Central memory CD8-positive, alpha-beta T cell (primary cell): ENCODE measurements around the gene PIGH.
A peak's percentile ranks its signal among the peaks of the same experiment; 100 is the strongest.

Experiments
- ATAC-seq: fragments of 150-1000 bp; cut with Tn5 transposase; replicated peaks from 2 replicates; pipeline ENCODE4 v1.10.0; 2022; ENCODE audit warnings: mild to moderate bottlenecking, moderate FRiP score, moderate number of reproducible peaks; ENCODE audit not compliant: poor library complexity, severe bottlenecking; ENCODE audit errors: extremely low read depth
- DNase-seq, 2 donors: peaks; one replicate each; pipeline ENCODE4 v3.0.0; 2021; ENCODE audit warnings: low spot score in 2 of 2
- H3K27ac Mint-ChIP-seq: one replicate; pipeline ENCODE4 v1.8.0; 2022; ENCODE audit warnings: low read depth, mild to moderate bottlenecking, moderate library complexity, mixed read lengths
- H3K27me3 Mint-ChIP-seq: one replicate; pipeline ENCODE4 v1.8.0; 2022; ENCODE audit warnings: mixed read lengths
- H3K36me3 Mint-ChIP-seq: one replicate; pipeline ENCODE4 v1.8.0; 2022; ENCODE audit warnings: mild to moderate bottlenecking, moderate library complexity, mixed read lengths; ENCODE audit not compliant: insufficient read depth
- H3K4me1 Mint-ChIP-seq: one replicate; pipeline ENCODE4 v1.8.0; 2022; ENCODE audit warnings: mixed read lengths
- H3K4me3 Mint-ChIP-seq: one replicate; pipeline ENCODE4 v1.8.0; 2022; ENCODE audit warnings: mild to moderate bottlenecking, moderate library complexity, mixed read lengths
- H3K9me3 Mint-ChIP-seq: one replicate; pipeline ENCODE4 v1.8.0; 2022; ENCODE audit warnings: mixed read lengths

Gene PIGH

DNA sequence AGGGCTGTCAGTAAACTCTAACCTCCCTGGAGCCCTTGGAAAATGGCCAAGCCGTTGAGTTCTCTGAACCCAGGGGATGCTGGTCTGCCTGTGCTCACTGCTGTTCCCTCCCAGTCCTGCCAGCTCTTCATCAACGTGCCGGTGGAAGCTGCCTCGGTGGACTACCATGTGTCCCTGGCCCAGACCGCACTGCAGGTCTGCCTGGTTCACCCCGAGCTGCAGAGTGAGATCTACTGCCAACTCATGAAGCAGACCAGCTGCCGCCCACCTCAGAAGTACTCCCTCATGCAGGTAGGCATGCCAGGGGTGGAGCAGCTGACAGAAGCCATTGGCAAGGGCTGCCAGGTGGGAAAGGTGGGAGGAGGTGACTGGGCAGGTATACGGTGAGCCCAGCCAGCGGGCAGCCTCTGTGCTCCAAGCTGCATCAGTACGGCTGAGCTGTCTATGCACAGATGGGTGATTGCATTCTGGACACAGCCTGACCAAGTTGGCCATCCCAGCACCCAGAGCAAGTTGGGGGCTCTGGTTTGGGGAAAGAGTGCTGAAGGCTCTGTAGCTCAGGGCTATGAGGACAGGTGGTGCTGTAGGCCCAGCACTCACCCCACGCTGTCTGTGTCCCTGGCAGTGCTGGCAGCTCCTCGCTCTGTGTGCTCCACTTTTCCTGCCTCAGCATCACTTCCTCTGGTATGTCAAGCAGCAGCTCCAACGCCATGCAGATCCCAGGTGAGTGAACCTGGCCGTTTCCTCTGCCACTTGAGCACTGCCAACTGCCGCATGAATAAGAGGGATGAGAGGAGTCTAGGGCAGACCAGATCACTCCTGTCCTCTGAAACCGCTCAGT lies 21.9 kb downstream of the PIGH start:
- Mint-ChIP-seq H3K27ac (no peak overlapping the region), H3K4me1 (no peaks in the 10 kb centered on the region), H3K9me3 (no peaks in the 10 kb centered on the region), H3K27me3 (no peaks in the 10 kb centered on the region), H3K36me3 (peaks cover 4% of the 10 kb centered on the region), H3K4me3 (no peak overlapping the region)
- ATAC-seq: no peak
- no peak for DNase-seq

DNA sequence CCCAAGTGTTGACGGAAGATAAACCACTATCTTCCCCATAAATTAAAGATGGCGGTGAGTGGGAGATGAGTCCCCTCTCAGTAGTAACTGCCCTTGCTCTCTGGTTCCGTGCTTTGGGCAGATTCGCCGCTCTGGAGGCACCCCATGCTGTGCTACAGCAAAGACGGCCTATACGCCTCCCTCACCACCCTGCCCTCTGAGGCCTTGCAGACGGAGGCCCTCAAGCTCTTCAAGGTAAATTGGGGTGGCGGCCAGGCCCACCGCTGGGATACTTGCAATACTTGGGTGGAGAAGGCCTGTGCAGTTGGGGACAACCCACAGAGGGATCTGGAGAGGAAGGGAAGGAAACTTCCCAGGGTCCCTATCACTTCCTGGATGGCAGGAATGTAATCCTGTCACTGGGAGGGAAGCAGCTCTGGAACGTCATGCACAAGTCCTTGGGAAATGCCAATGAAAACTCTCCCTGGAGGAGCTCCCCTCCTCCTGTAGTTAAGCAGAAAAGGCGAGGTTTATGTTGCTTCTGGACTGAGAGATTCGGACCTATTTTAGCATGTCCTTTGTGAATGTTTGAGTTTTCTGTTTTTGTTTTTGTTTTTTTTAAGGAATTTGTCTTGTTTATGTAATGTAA lies 22.8 kb downstream of the PIGH start:
- H3K36me3 Mint-ChIP-seq: peaks cover 4% of the 10 kb centered on the region
- DNase-seq (no peak), ATAC-seq (no peak)
- H3K4me3 Mint-ChIP-seq: no peak overlapping the region
- no peak overlapping the region for H3K27ac Mint-ChIP-seq
- H3K4me1 Mint-ChIP-seq: no peaks in the 10 kb centered on the region
- no peaks in the 10 kb centered on the region for H3K9me3 Mint-ChIP-seq
- H3K27me3 Mint-ChIP-seq: no peaks in the 10 kb centered on the region

DNA sequence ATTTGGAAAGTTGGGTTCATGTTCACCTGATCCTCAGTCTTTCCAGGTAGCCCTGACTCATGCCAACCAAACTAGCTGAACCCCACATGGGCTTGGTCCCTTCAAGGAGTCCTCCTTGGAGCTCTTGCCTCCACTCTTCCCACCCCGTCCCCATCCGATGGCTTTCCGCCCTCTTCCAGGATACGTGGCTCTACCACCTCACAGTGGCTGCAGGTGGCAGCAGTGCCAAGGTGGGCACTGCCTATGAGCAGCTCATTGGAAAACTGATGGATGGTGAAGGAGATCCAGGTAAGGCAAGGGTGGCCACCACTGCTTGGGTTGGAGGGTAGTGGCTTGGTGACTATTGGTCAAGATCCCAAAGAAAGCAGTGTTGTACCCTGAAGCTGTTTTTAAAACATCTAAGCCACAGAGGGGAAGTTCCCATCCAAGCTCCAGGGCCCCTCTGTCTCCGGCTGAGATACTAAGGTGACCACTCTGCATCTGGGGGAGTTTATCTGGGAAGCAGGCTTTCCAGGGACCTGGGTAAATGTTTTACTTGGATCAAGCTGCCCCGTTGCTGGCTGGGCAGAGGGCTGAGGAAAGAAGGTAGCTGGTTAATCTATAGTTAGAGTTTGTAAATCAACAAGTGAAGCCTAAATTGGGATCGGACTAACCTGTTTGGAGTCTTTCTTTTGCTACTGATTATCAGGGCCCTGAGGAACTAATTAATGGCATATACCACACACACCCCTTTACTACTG lies 23.7 kb downstream of the PIGH start:
- no peak overlapping the region for H3K27ac Mint-ChIP-seq
- no peaks in the 10 kb centered on the region for H3K27me3 Mint-ChIP-seq
- no peaks in the 10 kb centered on the region for H3K9me3 Mint-ChIP-seq
- DNase-seq (no peak), ATAC-seq (no peak)
- peaks cover 2% of the 10 kb centered on the region for H3K4me1 Mint-ChIP-seq
- peaks cover 4% of the 10 kb centered on the region for H3K36me3 Mint-ChIP-seq
- H3K4me3 Mint-ChIP-seq: no peak overlapping the region

DNA sequence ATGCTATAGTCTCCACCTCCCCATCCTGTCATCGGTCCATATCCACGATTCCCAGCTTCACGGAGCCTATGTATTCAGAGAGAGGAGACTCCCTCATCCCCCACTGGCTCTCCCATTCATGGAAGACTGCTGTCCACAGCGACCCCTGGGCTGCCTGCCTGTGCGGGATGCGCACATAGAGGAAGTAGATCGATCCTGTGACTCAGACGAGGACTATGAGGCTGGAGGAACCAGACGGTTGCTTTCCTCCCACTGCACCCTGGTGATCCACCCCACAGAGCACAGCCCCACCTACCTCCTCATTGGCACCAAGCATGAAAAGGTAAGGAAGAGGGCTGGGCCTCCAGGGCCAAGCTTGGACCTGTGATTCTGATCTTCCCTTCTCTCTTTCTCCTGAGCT lies 24.4 kb downstream of the PIGH start:
- H3K4me1 Mint-ChIP-seq: peaks cover 7% of the 10 kb centered on the region

DNA sequence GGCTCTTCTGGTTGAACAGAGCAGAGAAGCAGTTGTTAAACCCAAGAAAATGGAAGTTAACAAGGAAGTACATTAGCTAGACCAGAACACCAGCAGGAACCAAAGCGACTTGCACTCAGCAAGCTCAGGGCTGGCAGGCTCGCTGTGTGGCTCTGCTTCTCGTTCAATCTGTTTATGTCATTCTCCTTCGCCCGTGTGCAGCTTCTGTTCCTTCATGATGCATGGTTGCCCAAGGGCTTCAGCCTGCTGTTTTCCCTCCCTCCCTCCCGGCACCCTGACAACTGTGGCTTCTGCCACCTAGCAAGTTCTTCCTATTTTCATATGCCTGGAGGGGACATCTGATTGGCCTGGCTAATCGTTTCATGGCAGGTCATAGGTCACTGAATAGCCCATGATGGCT lies 25.3 kb downstream of the PIGH start:
- ATAC-seq: no peak
- H3K27me3 Mint-ChIP-seq: no peaks in the 10 kb centered on the region
- no peaks in the 10 kb centered on the region for H3K9me3 Mint-ChIP-seq
- H3K4me1 Mint-ChIP-seq: peaks cover 7% of the 10 kb centered on the region
- no peak overlapping the region for H3K4me3 Mint-ChIP-seq
- no peak for DNase-seq
- H3K27ac Mint-ChIP-seq: no peak overlapping the region
- peaks cover 2% of the 10 kb centered on the region for H3K36me3 Mint-ChIP-seq

More for the DNA sequence above, 24.4 kb downstream of the PIGH start:
- Mint-ChIP-seq H3K27ac (no peak overlapping the region), H3K36me3 (peaks cover 3% of the 10 kb centered on the region), H3K27me3 (no peaks in the 10 kb centered on the region), H3K4me3 (no peak overlapping the region), H3K9me3 (no peaks in the 10 kb centered on the region)
- DNase-seq (no peak), ATAC-seq (no peak)

DNA sequence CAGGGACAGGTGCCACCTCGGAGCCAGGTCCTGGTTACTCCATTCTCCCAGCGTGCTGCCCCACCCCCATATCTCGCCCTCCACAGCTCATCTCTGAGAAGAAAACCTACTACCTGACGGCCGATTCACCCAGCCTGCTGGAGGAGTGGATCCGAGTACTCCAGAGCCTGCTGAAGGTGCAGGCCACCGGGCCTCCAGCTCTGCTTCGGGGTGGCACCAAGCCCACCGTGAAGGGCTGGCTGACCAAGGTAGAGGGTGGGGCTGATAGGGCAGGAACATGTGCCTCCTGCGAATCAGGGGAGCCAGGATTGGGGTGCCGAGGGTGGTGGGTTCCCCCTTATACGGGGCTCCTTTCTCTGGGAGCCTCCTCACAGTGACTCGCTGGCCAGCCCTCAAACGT lies 25.9 kb downstream of the PIGH start:
- Mint-ChIP-seq H3K27ac (no peak overlapping the region), H3K36me3 (peaks cover 2% of the 10 kb centered on the region), H3K4me3 (no peak overlapping the region), H3K4me1 (peaks cover 7% of the 10 kb centered on the region), H3K27me3 (no peaks in the 10 kb centered on the region), H3K9me3 (no peaks in the 10 kb centered on the region)
- DNase-seq (no peak), ATAC-seq (no peak)

DNA sequence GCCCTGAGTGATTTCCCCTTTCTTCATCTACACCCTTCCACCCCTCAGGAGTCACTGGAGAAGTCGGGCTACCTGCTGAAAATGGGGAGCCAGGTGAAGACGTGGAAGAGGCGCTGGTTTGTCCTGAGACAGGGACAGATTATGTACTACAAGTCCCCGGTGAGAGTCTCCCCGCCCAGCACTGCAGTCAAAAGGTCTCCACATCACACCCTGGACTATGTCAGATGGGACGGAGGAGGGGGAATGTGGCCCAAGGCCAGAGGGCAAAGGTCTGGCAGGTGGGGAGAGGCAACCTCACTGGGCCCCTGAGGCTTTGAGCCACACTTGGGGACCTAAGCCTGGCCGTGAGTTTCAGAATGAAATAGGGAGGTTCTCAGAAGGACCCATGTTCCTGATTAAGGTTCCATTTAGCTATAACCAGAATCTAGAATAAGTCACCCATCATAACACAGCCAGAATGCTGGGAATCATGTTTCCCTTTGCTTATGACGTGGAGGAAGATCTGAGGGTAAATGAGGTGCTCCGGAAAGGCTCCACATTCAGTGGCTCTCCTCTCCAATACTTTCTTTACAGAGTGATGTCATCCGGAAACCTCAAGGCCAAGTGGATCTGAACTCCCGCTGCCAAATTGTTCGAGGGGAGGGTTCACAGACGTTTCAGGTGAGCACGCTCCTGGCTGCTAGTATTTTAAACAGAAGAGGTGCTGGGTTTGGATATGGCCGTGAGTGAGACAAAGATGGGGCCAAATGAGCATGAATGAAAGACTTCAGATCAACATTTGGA lies 26.6 kb downstream of the PIGH start:
- Mint-ChIP-seq H3K27me3 (no peaks in the 10 kb centered on the region), H3K9me3 (no peaks in the 10 kb centered on the region), H3K4me1 (peaks cover 7% of the 10 kb centered on the region), H3K4me3 (no peak overlapping the region), H3K27ac (no peak overlapping the region), H3K36me3 (peaks cover 2% of the 10 kb centered on the region)
- ATAC-seq (no peak), DNase-seq (no peak)

DNA sequence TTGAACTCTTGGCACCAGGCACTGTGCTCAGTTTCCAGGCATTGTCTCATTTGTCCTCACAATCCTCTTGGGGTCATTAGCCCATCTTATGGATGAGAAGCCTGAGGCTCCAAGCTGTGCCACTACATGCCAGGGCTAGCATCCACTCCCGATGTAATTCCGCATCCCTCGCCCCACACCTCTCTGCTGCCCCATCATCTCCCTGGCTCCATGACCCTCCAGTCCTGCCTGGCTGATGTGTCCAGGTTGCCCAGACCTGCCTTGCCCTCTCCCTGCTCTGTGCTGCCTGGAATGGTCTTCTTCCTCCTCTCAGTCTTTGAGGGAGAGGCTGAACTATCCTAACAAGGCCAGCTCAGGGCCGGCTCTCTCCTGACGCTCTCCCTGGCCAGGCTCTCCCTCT lies 27.5 kb downstream of the PIGH start:
- peaks cover 2% of the 10 kb centered on the region for H3K36me3 Mint-ChIP-seq

DNA sequence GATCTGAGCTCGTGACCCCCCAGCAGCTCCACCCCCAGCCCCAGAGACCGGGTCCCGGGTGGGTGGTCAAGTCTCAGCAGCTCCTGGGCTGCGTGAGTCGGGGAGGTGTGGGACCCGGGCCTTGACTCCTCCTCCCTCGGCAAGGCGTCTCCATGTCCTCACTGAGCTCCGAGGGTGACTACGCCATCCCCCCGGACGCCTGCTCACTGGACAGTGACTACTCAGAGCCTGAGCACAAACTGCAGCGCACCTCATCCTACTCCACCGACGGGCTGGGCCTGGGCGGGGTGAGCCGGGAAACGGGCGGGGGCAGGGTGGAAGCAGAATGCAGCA lies 28.1 kb downstream of the PIGH start:
- DNase-seq: no peak
- H3K9me3 Mint-ChIP-seq: no peaks in the 10 kb centered on the region
- H3K4me3 Mint-ChIP-seq: no peak overlapping the region
- H3K4me1 Mint-ChIP-seq: peaks cover 7% of the 10 kb centered on the region
- no peak overlapping the region for H3K27ac Mint-ChIP-seq
- ATAC-seq: no peak
- H3K27me3 Mint-ChIP-seq: peaks cover 11% of the 10 kb centered on the region
- H3K36me3 Mint-ChIP-seq: peaks cover 2% of the 10 kb centered on the region

More for the DNA sequence above, 27.5 kb downstream of the PIGH start:
- no peak overlapping the region for H3K4me3 Mint-ChIP-seq
- no peak overlapping the region for H3K27ac Mint-ChIP-seq
- H3K9me3 Mint-ChIP-seq: no peaks in the 10 kb centered on the region
- DNase-seq: no peak
- ATAC-seq: no peak
- H3K27me3 Mint-ChIP-seq: peaks cover 5% of the 10 kb centered on the region
- H3K4me1 Mint-ChIP-seq: peaks cover 7% of the 10 kb centered on the region

DNA sequence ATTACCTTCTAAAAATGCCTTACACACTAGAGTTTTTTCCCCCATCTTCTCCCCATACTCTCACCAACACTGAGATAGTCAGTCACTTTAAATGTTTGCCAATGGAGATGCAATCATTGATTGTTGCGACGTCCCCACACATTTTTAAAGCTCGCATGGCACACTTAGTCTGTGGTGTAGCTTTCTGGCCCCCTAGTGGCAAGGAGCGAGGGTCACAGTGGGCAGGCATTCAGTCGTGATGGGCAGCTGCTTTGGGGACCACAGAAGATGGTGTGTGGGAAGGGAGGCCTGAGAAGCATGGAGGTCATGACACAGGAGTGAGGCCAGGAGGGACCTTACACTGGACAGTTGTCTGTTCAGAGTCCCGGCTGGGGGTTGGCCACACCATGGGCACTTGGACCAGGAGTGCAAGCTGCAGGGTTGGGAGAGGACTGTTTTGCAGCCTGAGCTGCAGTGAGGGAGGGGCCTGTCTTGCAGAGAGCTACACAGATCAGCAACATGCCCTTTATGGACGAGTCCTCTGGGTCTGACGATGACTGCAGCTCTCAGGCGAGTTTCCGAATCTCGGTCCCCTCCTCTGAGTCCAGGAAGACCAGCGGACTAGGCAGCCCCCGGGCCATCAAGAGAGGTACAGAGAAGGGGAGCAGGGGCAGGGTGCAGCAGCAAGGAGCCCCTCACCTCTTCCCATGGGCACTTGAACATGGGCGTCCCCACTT lies 28.6 kb downstream of the PIGH start:
- Mint-ChIP-seq H3K36me3 (peaks cover 2% of the 10 kb centered on the region), H3K4me3 (no peak overlapping the region), H3K27me3 (peaks cover 12% of the 10 kb centered on the region), H3K4me1 (peaks cover 7% of the 10 kb centered on the region), H3K9me3 (no peaks in the 10 kb centered on the region), H3K27ac (peak overlapping the region; percentile 5)
- DNase-seq (peak; percentile 53 to 54), ATAC-seq (peak; percentile 84)

DNA sequence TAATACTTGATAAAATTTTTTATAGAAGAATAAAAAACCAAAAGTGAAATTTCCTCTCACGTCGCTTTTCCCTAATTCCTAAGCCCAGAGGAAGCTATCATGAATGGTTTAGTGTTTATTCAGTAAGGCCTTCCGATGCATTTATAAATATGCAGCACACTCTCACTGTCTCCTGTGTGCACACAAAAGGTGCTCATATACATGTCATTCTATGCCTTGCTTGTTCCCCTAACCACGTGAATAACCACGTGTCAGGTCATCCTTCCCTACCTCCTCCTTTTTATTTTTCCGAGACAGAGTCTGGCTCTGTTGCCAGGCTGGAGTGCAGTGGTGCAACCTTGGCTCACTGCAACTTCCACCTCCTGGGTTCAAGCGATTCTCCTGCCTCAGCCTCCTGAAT lies 29.6 kb downstream of the PIGH start:
- Mint-ChIP-seq H3K4me3 (no peak overlapping the region), H3K36me3 (peaks cover 1% of the 10 kb centered on the region), H3K27me3 (peaks cover 12% of the 10 kb centered on the region), H3K9me3 (no peaks in the 10 kb centered on the region), H3K4me1 (peaks cover 7% of the 10 kb centered on the region), H3K27ac (no peak overlapping the region)
- ATAC-seq: no peak
- DNase-seq: no peak
